ENCODE results near the gene TNFRSF4. TPM values are rescaled to one million over a fixed set of nuclear protein-coding genes. Genes with fewer than 3 reads are reported as not detected.
A peak's percentile ranks its signal among the peaks of the same experiment; 100 is the strongest.

TNFRSF4 gene
- total and polyA plus RNA-seq, 2 of the 13 experiments (the other 11 are each of a cell fraction or from before 2014, with no cell fraction given): not detected

DNA sequence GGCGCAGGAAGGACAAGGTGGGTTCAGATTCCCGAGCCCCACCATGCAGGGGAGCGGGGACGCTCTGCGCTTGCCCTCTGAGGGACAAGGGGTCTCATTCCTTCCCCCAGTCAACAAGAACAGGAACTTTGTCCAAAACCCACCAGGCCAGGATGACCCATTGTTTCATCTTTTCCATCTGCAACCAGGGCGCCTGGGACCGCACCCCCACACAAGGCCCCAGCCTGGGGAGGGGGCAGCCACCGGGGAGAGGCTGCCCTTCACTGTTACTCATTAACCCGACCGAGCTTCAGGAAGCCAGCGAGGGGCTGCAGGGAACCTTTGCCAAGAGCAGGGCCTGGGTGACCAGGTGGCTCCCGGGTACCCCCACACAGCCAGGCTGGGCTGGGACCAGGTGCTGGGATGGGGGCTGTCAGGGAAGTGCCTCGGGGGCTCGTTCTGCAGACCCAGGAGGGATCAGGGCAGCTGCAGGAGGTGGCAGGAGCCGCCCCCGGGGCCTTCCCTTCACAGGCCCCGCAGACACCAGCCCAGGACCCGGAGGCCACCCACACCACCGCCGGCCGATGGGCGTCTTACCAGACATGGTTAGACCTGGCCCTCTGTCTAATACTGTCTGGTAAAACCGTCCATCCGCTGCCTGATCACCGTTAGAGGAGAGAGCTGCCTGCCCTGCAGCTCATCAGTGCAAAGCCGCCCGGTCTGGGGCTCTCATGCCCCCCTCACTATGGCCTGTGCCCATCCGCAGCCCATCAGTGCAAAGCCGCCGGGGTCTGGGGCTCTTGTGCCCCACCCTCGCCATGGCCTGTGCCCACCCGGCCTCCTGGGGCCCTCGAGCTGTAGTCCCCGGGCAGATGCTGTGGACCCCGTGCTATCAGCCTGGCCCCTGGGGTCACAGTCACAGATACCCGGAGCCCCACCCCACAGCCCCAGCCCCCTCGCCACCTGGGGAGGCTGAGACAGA, 45.2 kb downstream of the TNFRSF4 start (continued):
- TF ChIP-seq NONO (IDR thresholded peaks at IDR 0.05) (no peak), NONO (CRISPR knock-in tag; conservative IDR thresholded peaks at IDR 0.05) (no peak), ZNF484 (CRISPR knock-in tag; IDR thresholded peaks at IDR 0.05; ENCODE audit: borderline replicate concordance, low read depth) (no peak), MEIS2 (CRISPR knock-in tag; IDR thresholded peaks at IDR 0.05) (peak; percentile 36; the same call in 1 of the 2 replicates), SMAD3 (CRISPR knock-in tag; IDR thresholded peaks at IDR 0.05) (no peak), ZNF749 (CRISPR knock-in tag; IDR thresholded peaks at IDR 0.05; ENCODE audit: borderline replicate concordance) (no peak), ZNF280D (CRISPR knock-in tag; IDR thresholded peaks at IDR 0.05) (no peak), ZNF775 (CRISPR knock-in tag; IDR thresholded peaks at IDR 0.05; ENCODE audit: borderline replicate concordance) (no peak), SUZ12 (IDR thresholded peaks at IDR 0.05; ENCODE audit: low read depth, low read length) (no peak), ZNF747 (CRISPR knock-in tag; IDR thresholded peaks at IDR 0.05; ENCODE audit: borderline replicate concordance) (no peak), WIZ (CRISPR knock-in tag; IDR thresholded peaks at IDR 0.05) (0 out of 2 replicates have a peak, but pooled peaks have one; percentile 45), ZNF230 (CRISPR knock-in tag; IDR thresholded peaks at IDR 0.05) (no peak; the same call in 1 of the 2 replicates), KDM3A (CRISPR knock-in tag; IDR thresholded peaks at IDR 0.05; ENCODE audit: low read depth) (no peak), ZNF12 (CRISPR knock-in tag; IDR thresholded peaks at IDR 0.05) (no peak)
- TF ChIP-seq, protein P1, sequence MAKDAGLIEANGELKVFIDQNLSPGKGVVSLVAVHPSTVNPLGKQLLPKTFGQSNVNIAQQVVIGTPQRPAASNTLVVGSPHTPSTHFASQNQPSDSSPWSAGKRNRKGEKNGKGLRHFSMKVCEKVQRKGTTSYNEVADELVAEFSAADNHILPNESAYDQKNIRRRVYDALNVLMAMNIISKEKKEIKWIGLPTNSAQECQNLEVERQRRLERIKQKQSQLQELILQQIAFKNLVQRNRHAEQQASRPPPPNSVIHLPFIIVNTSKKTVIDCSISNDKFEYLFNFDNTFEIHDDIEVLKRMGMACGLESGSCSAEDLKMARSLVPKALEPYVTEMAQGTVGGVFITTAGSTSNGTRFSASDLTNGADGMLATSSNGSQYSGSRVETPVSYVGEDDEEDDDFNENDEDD (CRISPR knock-in tag; IDR thresholded peaks at IDR 0.05; ENCODE audit: borderline replicate concordance): no peak
- TF ChIP-seq, protein P2, sequence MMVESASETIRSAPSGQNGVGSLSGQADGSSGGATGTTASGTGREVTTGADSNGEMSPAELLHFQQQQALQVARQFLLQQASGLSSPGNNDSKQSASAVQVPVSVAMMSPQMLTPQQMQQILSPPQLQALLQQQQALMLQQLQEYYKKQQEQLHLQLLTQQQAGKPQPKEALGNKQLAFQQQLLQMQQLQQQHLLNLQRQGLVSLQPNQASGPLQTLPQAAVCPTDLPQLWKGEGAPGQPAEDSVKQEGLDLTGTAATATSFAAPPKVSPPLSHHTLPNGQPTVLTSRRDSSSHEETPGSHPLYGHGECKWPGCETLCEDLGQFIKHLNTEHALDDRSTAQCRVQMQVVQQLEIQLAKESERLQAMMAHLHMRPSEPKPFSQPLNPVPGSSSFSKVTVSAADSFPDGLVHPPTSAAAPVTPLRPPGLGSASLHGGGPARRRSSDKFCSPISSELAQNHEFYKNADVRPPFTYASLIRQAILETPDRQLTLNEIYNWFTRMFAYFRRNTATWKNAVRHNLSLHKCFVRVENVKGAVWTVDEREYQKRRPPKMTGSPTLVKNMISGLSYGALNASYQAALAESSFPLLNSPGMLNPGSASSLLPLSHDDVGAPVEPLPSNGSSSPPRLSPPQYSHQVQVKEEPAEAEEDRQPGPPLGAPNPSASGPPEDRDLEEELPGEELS (CRISPR knock-in tag; IDR thresholded peaks at IDR 0.05): no peak
